Naive B cell (primary cell): ENCODE data around the gene CAMK2N2. TPM values are rescaled to one million over a fixed set of nuclear protein-coding genes. Genes with fewer than 3 reads are reported as not detected.

Source experiments
- ATAC-seq, 2 donors: fragments of 150-1000 bp; cut with Tn5 transposase; 2 replicates each; pipeline ENCODE4 v1.10.0; 2021; ENCODE audit warnings: low read depth in 2 of 2, mild to moderate bottlenecking in 2 of 2, moderate library complexity in 2 of 2
- DNase-seq: peaks from one replicate; pipeline ENCODE4 v3.0.0; 2022
- H3K27ac Mint-ChIP-seq, 6 donors: one replicate each; pipeline ENCODE4 v1.8.0; 2020 to 2022; ENCODE audit warnings: mild to moderate bottlenecking in 6 of 6, mixed read lengths in 6 of 6, moderate library complexity in 5 of 6, inconsistent platforms in 2 of 6
- H3K27me3 Mint-ChIP-seq, 3 donors: one replicate each; pipeline ENCODE4 v1.8.0; 2021 to 2022; ENCODE audit warnings: mixed read lengths in 3 of 3, mild to moderate bottlenecking in 1 of 3
- H3K36me3 Mint-ChIP-seq, 2 donors: one replicate each; pipeline ENCODE4 v1.8.0; 2020 to 2022; ENCODE audit warnings: mixed read lengths in 2 of 2, inconsistent platforms in 1 of 2, mild to moderate bottlenecking in 1 of 2
- H3K4me1 Mint-ChIP-seq, 3 donors: one replicate each; pipeline ENCODE4 v1.8.0; 2020 to 2022; ENCODE audit warnings: mixed read lengths in 3 of 3, inconsistent platforms in 1 of 3, mild to moderate bottlenecking in 1 of 3, moderate library complexity in 1 of 3
- H3K4me3 Mint-ChIP-seq, 8 donors: one replicate each; pipeline ENCODE4 v1.8.0; 2020 to 2022; ENCODE audit warnings: mild to moderate bottlenecking in 8 of 8, mixed read lengths in 8 of 8, moderate library complexity in 8 of 8, inconsistent platforms in 2 of 8
- H3K9me3 Mint-ChIP-seq, 7 donors: one replicate each; pipeline ENCODE4 v1.8.0; 2020 to 2022; ENCODE audit warnings: mixed read lengths in 7 of 7, mild to moderate bottlenecking in 5 of 7, inconsistent platforms in 2 of 7, moderate library complexity in 1 of 7
- polyA plus RNA-seq, 6 donors: library from polyadenylated mRNA; unstranded; fragments of 300-500 nt; fragmentation: Illumina TruSeq; gene quantifications; one replicate each; pipeline ENCODE4 v1.2.3, GENCODE V29; 2021; ENCODE audit warnings: low read depth in 6 of 6

Gene CAMK2N2
- polyA plus RNA-seq, 6 donors from 2014 or later: not detected

GRCh38 chr3:184260724-184261269, 556 bp downstream of the CAMK2N2 start:
- H3K4me1 Mint-ChIP-seq: peaks cover 22 to 28% (median 24%) of the 10 kb centered on the region in 3 donors
- no peak overlapping the region for H3K27ac Mint-ChIP-seq
- peaks cover 0 to 3% (median 0%) of the 10 kb centered on the region in 7 donors for H3K9me3 Mint-ChIP-seq
- no peak for DNase-seq
- ATAC-seq: no peak
- peak overlapping the region; percentile 69 to 90 (median 82) for H3K4me3 Mint-ChIP-seq
- peaks cover 39 to 52% (median 45%) of the 10 kb centered on the region in 3 donors for H3K27me3 Mint-ChIP-seq
- peaks cover 0 to 13% of the 10 kb centered on the region in 2 donors for H3K36me3 Mint-ChIP-seq

- H3K9me3 Mint-ChIP-seq: peaks cover 0 to 3% (median 0%) of the 10 kb centered on the region in 7 donors
- H3K36me3 Mint-ChIP-seq: peaks cover 0 to 13% of the 10 kb centered on the region in 2 donors
- H3K27me3 Mint-ChIP-seq: peaks cover 37 to 52% (median 43%) of the 10 kb centered on the region in 3 donors
- peak; percentile 35 for DNase-seq
- peak overlapping the region; percentile 69 to 90 (median 82) for H3K4me3 Mint-ChIP-seq
- H3K4me1 Mint-ChIP-seq: peaks cover 22 to 28% (median 24%) of the 10 kb centered on the region in 3 donors
- ATAC-seq: peak; percentile 62 to 65
- H3K27ac Mint-ChIP-seq: no peak overlapping the region
Measured at GRCh38 chr3:184259878-184260723, 1.3 kb downstream of the CAMK2N2 start.

GRCh38 chr3:184259396-184259877, 1.9 kb downstream of the CAMK2N2 start:
- ATAC-seq (no peak), DNase-seq (no peak)
- Mint-ChIP-seq H3K36me3 (peaks cover 0 to 13% of the 10 kb centered on the region in 2 donors), H3K27me3 (peaks cover 31 to 48% (median 43%) of the 10 kb centered on the region in 3 donors), H3K9me3 (peaks cover 0 to 3% (median 0%) of the 10 kb centered on the region in 7 donors), H3K4me3 (peak overlapping the region in 6 of 8 donors; percentile 53 to 77 (median 69)), H3K4me1 (peaks cover 22 to 28% (median 24%) of the 10 kb centered on the region in 3 donors), H3K27ac (no peak overlapping the region)

GRCh38 chr3:184258926-184259325, 2.4 kb downstream of the CAMK2N2 start:
- ATAC-seq: no peak
- peak overlapping the region in 1 of 6 donors; percentile 37 for H3K27ac Mint-ChIP-seq

GRCh38 chr3:184257083-184257915, 4.1 kb downstream of the CAMK2N2 start:
- Mint-ChIP-seq H3K27ac (no peak overlapping the region), H3K36me3 (peaks cover 0 to 13% of the 10 kb centered on the region in 2 donors), H3K27me3 (peaks cover 23 to 32% (median 28%) of the 10 kb centered on the region in 3 donors), H3K4me1 (peaks cover 18 to 20% (median 19%) of the 10 kb centered on the region in 3 donors), H3K9me3 (no peaks in the 10 kb centered on the region), H3K4me3 (no peak overlapping the region)
- ATAC-seq (no peak), DNase-seq (no peak)

More at GRCh38 chr3:184258926-184259325, 2.4 kb downstream of the CAMK2N2 start:
- Mint-ChIP-seq H3K36me3 (peaks cover 0 to 13% of the 10 kb centered on the region in 2 donors), H3K4me1 (peaks cover 22 to 28% (median 24%) of the 10 kb centered on the region in 3 donors), H3K9me3 (peaks cover 0 to 3% (median 0%) of the 10 kb centered on the region in 7 donors), H3K4me3 (peak overlapping the region in 7 of 8 donors; percentile 7 to 77 (median 67)), H3K27me3 (peaks cover 27 to 46% (median 43%) of the 10 kb centered on the region in 3 donors)
- DNase-seq: no peak

- no peak overlapping the region for H3K27ac Mint-ChIP-seq
- H3K27me3 Mint-ChIP-seq: peaks cover 15 to 19% (median 16%) of the 10 kb centered on the region in 3 donors
- H3K4me3 Mint-ChIP-seq: peak overlapping the region in 1 of 8 donors; percentile 36
- no peaks in the 10 kb centered on the region for H3K9me3 Mint-ChIP-seq
- ATAC-seq (no peak), DNase-seq (no peak)
- peaks cover 0 to 11% of the 10 kb centered on the region in 2 donors for H3K36me3 Mint-ChIP-seq
- H3K4me1 Mint-ChIP-seq: peaks cover 9 to 11% (median 9%) of the 10 kb centered on the region in 3 donors
Measured at GRCh38 chr3:184255291-184256039, 5.9 kb downstream of the CAMK2N2 start.

- ATAC-seq (peak; percentile 70 to 72), DNase-seq (peak; percentile 89)
- peak overlapping the region; percentile 96 to 100 (median 98) for H3K4me3 Mint-ChIP-seq
- H3K27ac Mint-ChIP-seq: peak overlapping the region in 5 of 6 donors; percentile 21 to 99 (median 76)
- peaks cover 13 to 23% (median 20%) of the 10 kb centered on the region in 3 donors for H3K4me1 Mint-ChIP-seq
- H3K36me3 Mint-ChIP-seq: peaks cover 5 to 9% of the 10 kb centered on the region in 2 donors
- no peaks in the 10 kb centered on the region for H3K9me3 Mint-ChIP-seq
- H3K27me3 Mint-ChIP-seq: no peaks in the 10 kb centered on the region
Measured at GRCh38 chr3:184250167-184250828, 11.1 kb downstream of the CAMK2N2 start.

GRCh38 chr3:184249412-184250166, 11.8 kb downstream of the CAMK2N2 start, which contains the start of gene EEF1AKMT4:
TSS of gene EEF1AKMT4 (plus strand) at chr3:184249672. CDS start at chr3:184249695, 23 bp downstream.
- peak; percentile 91 for DNase-seq
- Mint-ChIP-seq H3K27ac (peak within 1 kb of the TSS; percentile 93 to 99 (median 98)), H3K4me3 (peak within 1 kb of the TSS; percentile 96 to 100 (median 98)), H3K9me3 (no peaks in the 10 kb centered on the region), H3K36me3 (peaks cover 5 to 16% of the 10 kb centered on the region in 2 donors), H3K4me1 (peaks cover 18 to 29% (median 24%) of the 10 kb centered on the region in 3 donors), H3K27me3 (no peaks in the 10 kb centered on the region)
- peak; percentile 83 to 86 for ATAC-seq

- Mint-ChIP-seq H3K27ac (peak within 1 kb of the TSS; percentile 93 to 99 (median 98)), H3K27me3 (no peaks in the 10 kb centered on the region), H3K4me1 (peaks cover 21 to 32% (median 24%) of the 10 kb centered on the region in 3 donors), H3K4me3 (peak within 1 kb of the TSS; percentile 96 to 100 (median 98)), H3K9me3 (no peaks in the 10 kb centered on the region), H3K36me3 (peaks cover 5 to 19% of the 10 kb centered on the region in 2 donors)
- DNase-seq: peak; percentile 85
- ATAC-seq: peak; percentile 51 to 59
Measured at GRCh38 chr3:184248454-184249411, 12.6 kb downstream of the CAMK2N2 start, which contains the start of gene ALG3. TSS of gene ALG3 (minus strand) at chr3:184248962. CDS start at chr3:184248940, 22 bp downstream.

- DNase-seq (no peak), ATAC-seq (no peak)
- H3K27ac Mint-ChIP-seq: no peak overlapping the region
- peak overlapping the region in 2 of 8 donors; percentile 43 to 72 for H3K4me3 Mint-ChIP-seq
- no peaks in the 10 kb centered on the region for H3K9me3 Mint-ChIP-seq
- H3K27me3 Mint-ChIP-seq: peaks cover 0 to 5% (median 0%) of the 10 kb centered on the region in 3 donors
- H3K36me3 Mint-ChIP-seq: peaks cover 15 to 32% of the 10 kb centered on the region in 2 donors
- H3K4me1 Mint-ChIP-seq: peaks cover 8 to 15% (median 10%) of the 10 kb centered on the region in 3 donors
Measured at GRCh38 chr3:184242297-184242685, 19.1 kb downstream of the CAMK2N2 start.
